Inflammatory macrophage treated with lipopolysaccharide for 4 hours (primary cell): ENCODE measurements around the gene BBS1.

Experiments used
- DNase-seq: peaks from one replicate; pipeline ENCODE4 v3.0.0-alpha.2; 2020

The BBS1 gene

GRCh38 chr11:66555416-66555815, 45.0 kb downstream of the BBS1 start:
- DNase-seq = no peak

GRCh38 chr11:66556086-66556485, 45.7 kb downstream of the BBS1 start:
- DNase-seq = no peak

GRCh38 chr11:66557733-66558326, 47.4 kb downstream of the BBS1 start:
- DNase-seq = no peak

- DNase-seq = no peak
Observed at GRCh38 chr11:66559142-66559865, 48.9 kb downstream of the BBS1 start.

GRCh38 chr11:66559866-66560676, 49.6 kb downstream of the BBS1 start:
- DNase-seq = no peak

- DNase-seq = no peak
Observed at GRCh38 chr11:66561178-66561974, 50.9 kb downstream of the BBS1 start.

- DNase-seq = no peak
Observed at GRCh38 chr11:66561975-66562248, 51.5 kb downstream of the BBS1 start.

- DNase-seq = no peak
Observed at GRCh38 chr11:66562275-66562674, 51.8 kb downstream of the BBS1 start.

- DNase-seq = no peak
Observed at GRCh38 chr11:66562907-66563583, 52.6 kb downstream of the BBS1 start.

GRCh38 chr11:66563832-66564231, 53.4 kb downstream of the BBS1 start:
- no peak for DNase-seq

- no peak for DNase-seq
Observed at GRCh38 chr11:66564538-66564937, 54.1 kb downstream of the BBS1 start.

- no peak for DNase-seq
Observed at GRCh38 chr11:66564984-66565383, 54.5 kb downstream of the BBS1 start.

- no peak for DNase-seq
Observed at GRCh38 chr11:66566221-66566620, 55.8 kb downstream of the BBS1 start.

- no peak for DNase-seq
Observed at GRCh38 chr11:66567787-66568123, 57.3 kb downstream of the BBS1 start.

- peak; percentile 79 for DNase-seq
Observed at GRCh38 chr11:66568124-66568916, 57.9 kb downstream of the BBS1 start, which contains the start of gene CTSF. CTSF (minus strand) TSS chr11:66568606; CDS start chr11:66568486, 120 bp downstream.

- DNase-seq = no peak
Observed at GRCh38 chr11:66569076-66569475, 58.6 kb downstream of the BBS1 start.

GRCh38 chr11:66570079-66570849, 59.8 kb downstream of the BBS1 start:
- DNase-seq = no peak

- DNase-seq = no peak
Observed at GRCh38 chr11:66570850-66571180, 60.4 kb downstream of the BBS1 start.

- DNase-seq = peak; percentile 85
Observed at GRCh38 chr11:66579017-66579606, 68.7 kb downstream of the BBS1 start.

- DNase-seq = peak; percentile 88
Observed at GRCh38 chr11:66580803-66581202, 70.4 kb downstream of the BBS1 start.

GRCh38 chr11:66581261-66581660, 70.8 kb downstream of the BBS1 start:
- DNase-seq = no peak
